ENCODE data around the gene CALHM2.

DNA sequence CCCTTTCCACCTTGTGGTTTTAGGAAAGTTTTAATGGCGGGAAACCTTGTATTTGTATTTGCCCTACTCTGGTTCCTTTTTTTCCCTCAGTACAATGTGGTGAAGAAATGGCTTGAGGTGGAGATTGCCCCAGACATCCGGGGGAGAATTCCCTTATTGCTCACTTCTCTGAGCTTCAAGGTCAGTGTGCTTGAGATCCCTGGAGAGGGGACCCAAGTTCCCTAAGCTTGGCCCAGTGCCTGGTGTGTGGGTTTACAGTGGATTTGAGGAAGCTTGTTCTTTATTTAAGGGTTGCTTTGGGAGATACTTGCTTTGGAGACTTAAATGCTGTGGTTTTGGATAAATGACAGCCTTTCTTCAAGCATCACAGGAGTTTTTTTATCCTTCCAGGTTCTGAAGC is 18.3 kb downstream of the CALHM2 start:
- TF ChIP-seq ZNF562 (CRISPR knock-in tag; IDR thresholded peaks at IDR 0.05; ENCODE audit: borderline replicate concordance): no peak
- no peak for TF ChIP-seq RFX5 (IDR thresholded peaks at IDR 0.05; ENCODE audit: low read depth, low read length)
- no peak for TF ChIP-seq ZNF34 (CRISPR knock-in tag; IDR thresholded peaks at IDR 0.05; ENCODE audit: borderline replicate concordance)
- TF ChIP-seq ZNF124 (CRISPR knock-in tag; IDR thresholded peaks at IDR 0.05): no peak
- TF ChIP-seq ZNF460 (CRISPR knock-in tag; IDR thresholded peaks at IDR 0.05; ENCODE audit: borderline replicate concordance): no peak
- TF ChIP-seq EZH2 (conservative IDR thresholded peaks at IDR 0.05; ENCODE audit: low read depth, low read length): no peak
- no peak for TF ChIP-seq CBX2 (IDR thresholded peaks at IDR 0.05; ENCODE audit: low read depth, low read length)
- no peak for TF ChIP-seq CBX2 (CRISPR knock-in tag; IDR thresholded peaks at IDR 0.05; ENCODE audit: low read depth)
- TF ChIP-seq, protein P1, sequence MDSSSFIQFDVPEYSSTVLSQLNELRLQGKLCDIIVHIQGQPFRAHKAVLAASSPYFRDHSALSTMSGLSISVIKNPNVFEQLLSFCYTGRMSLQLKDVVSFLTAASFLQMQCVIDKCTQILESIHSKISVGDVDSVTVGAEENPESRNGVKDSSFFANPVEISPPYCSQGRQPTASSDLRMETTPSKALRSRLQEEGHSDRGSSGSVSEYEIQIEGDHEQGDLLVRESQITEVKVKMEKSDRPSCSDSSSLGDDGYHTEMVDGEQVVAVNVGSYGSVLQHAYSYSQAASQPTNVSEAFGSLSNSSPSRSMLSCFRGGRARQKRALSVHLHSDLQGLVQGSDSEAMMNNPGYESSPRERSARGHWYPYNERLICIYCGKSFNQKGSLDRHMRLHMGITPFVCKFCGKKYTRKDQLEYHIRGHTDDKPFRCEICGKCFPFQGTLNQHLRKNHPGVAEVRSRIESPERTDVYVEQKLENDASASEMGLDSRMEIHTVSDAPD (CRISPR knock-in tag; IDR thresholded peaks at IDR 0.05): no peak
- TF ChIP-seq, protein P2, sequence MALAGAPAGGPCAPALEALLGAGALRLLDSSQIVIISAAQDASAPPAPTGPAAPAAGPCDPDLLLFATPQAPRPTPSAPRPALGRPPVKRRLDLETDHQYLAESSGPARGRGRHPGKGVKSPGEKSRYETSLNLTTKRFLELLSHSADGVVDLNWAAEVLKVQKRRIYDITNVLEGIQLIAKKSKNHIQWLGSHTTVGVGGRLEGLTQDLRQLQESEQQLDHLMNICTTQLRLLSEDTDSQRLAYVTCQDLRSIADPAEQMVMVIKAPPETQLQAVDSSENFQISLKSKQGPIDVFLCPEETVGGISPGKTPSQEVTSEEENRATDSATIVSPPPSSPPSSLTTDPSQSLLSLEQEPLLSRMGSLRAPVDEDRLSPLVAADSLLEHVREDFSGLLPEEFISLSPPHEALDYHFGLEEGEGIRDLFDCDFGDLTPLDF (CRISPR knock-in tag; IDR thresholded peaks at IDR 0.05): no peak
- TF ChIP-seq, protein P3, sequence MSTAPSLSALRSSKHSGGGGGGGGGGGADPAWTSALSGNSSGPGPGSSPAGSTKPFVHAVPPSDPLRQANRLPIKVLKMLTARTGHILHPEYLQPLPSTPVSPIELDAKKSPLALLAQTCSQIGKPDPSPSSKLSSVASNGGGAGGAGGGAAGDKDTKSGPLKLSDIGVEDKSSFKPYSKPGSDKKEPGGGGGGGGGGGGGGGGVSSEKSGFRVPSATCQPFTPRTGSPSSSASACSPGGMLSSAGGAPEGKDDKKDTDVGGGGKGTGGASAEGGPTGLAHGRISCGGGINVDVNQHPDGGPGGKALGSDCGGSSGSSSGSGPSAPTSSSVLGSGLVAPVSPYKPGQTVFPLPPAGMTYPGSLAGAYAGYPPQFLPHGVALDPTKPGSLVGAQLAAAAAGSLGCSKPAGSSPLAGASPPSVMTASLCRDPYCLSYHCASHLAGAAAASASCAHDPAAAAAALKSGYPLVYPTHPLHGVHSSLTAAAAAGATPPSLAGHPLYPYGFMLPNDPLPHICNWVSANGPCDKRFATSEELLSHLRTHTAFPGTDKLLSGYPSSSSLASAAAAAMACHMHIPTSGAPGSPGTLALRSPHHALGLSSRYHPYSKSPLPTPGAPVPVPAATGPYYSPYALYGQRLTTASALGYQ (CRISPR knock-in tag; IDR thresholded peaks at IDR 0.05): no peak
